Hepatocyte (in vitro differentiated cells): ENCODE measurements around the gene SRR.

ENCODE experiments used
- CTCF ChIP-seq: fragments of 200-600 bp; sonication (generic); IDR thresholded peaks from 2 replicates; pipeline ENCODE4 v1.5.1; 2016; ENCODE audit warnings: antibody characterized with exemption, mild to moderate bottlenecking; ENCODE audit not compliant: poor library complexity
- EZH2 ChIP-seq: fragments of 200-600 bp; sonication (generic); IDR thresholded peaks from 2 replicates; pipeline ENCODE4 v1.6.1; 2016; ENCODE audit warnings: antibody characterized with exemption, mild to moderate bottlenecking, borderline replicate concordance

- TF ChIP-seq CTCF (no peak), EZH2 (no peak)
Measured at GRCh38 chr17:2331303-2331702, 27.6 kb downstream of the SRR start.
